H9 (cell line): ENCODE measurements around the gene DNAAF5. TPM values are rescaled to one million over a fixed set of nuclear protein-coding genes. Genes with fewer than 3 reads are reported as not detected.

Source experiments
- DNase-seq: peaks from one replicate; pipeline ENCODE4 v3.0.0-alpha.2; 2017
- H2AFZ ChIP-seq: one replicate; pipeline ENCODE4 v1.6.1; 2013; ENCODE audit warnings: mild to moderate bottlenecking, low read length, control low read depth, moderate library complexity
- H2AK5ac ChIP-seq: 2 replicates; pipeline ENCODE4 v1.6.1; 2013; ENCODE audit warnings: low read length, control low read depth, mixed read lengths; ENCODE audit not compliant: insufficient read length
- H2BK120ac ChIP-seq: one replicate; pipeline ENCODE4 v1.6.1; 2013; ENCODE audit warnings: low read depth, mild to moderate bottlenecking, low read length, control low read depth, inconsistent platforms; ENCODE audit not compliant: poor library complexity, severe bottlenecking
- H2BK12ac ChIP-seq: 2 replicates; pipeline ENCODE4 v1.6.1; 2013; ENCODE audit warnings: low read length, control low read depth, mixed read lengths, low read depth; ENCODE audit not compliant: insufficient read length
- H2BK15ac ChIP-seq: 2 replicates; pipeline ENCODE4 v1.6.1; 2013; ENCODE audit warnings: low read depth, low read length, control low read depth
- H2BK20ac ChIP-seq: one replicate; pipeline ENCODE4 v1.6.1; 2013; ENCODE audit warnings: low read depth, mild to moderate bottlenecking, low read length, control low read depth, inconsistent platforms; ENCODE audit not compliant: poor library complexity, severe bottlenecking
- H2BK5ac ChIP-seq: 2 replicates; pipeline ENCODE4 v1.6.1; 2013; ENCODE audit warnings: low read length, control low read depth, mixed read lengths; ENCODE audit not compliant: insufficient read length
- H3K14ac ChIP-seq: 2 replicates; pipeline ENCODE4 v1.6.1; 2013; ENCODE audit warnings: low read length, control low read depth; ENCODE audit not compliant: insufficient read depth
- H3K18ac ChIP-seq: 2 replicates; pipeline ENCODE4 v1.6.1; 2013; ENCODE audit warnings: low read depth, mild to moderate bottlenecking, mixed read lengths, low read length, control low read depth; ENCODE audit not compliant: insufficient read length
- H3K23ac ChIP-seq: 2 replicates; pipeline ENCODE4 v1.6.1; 2013; ENCODE audit warnings: low read length, control low read depth, mixed read lengths, low read depth; ENCODE audit not compliant: insufficient read length
- H3K23me2 ChIP-seq: 2 replicates; pipeline ENCODE4 v1.6.1; 2013; ENCODE audit warnings: low read depth, mild to moderate bottlenecking, mixed read lengths, low read length, control low read depth; ENCODE audit not compliant: insufficient read length, poor library complexity, severe bottlenecking
- H3K27ac ChIP-seq: 2 replicates; pipeline ENCODE4 v1.5.1; 2013; ENCODE audit warnings: low read length, control low read depth, mixed read lengths, low read depth; ENCODE audit not compliant: insufficient read length
- H3K27me3 ChIP-seq: 2 replicates; pipeline ENCODE4 v1.6.1; 2013; ENCODE audit warnings: low read length, control low read depth, inconsistent platforms; ENCODE audit not compliant: insufficient read depth
- H3K4ac ChIP-seq: 2 replicates; pipeline ENCODE4 v1.6.1; 2013; ENCODE audit warnings: low read depth, mild to moderate bottlenecking, control low read depth, inconsistent platforms, low read length, moderate library complexity
- H3K4me1 ChIP-seq: 2 replicates; pipeline ENCODE4 v1.6.1; 2013; ENCODE audit warnings: low read length, control low read depth, inconsistent platforms; ENCODE audit not compliant: insufficient read depth
- H3K4me2 ChIP-seq: 2 replicates; pipeline ENCODE4 v1.6.1; 2013; ENCODE audit warnings: low read length, control low read depth, mixed read lengths; ENCODE audit not compliant: insufficient read length, insufficient read depth
- H3K56ac ChIP-seq: 2 replicates; pipeline ENCODE4 v1.6.1; 2013; ENCODE audit warnings: low read depth, mild to moderate bottlenecking, mixed read lengths, low read length, control low read depth; ENCODE audit not compliant: insufficient read length
- H3K79me1 ChIP-seq: 2 replicates; pipeline ENCODE4 v1.6.1; 2013; ENCODE audit warnings: low read depth, mild to moderate bottlenecking, moderate library complexity, low read length, control low read depth, inconsistent platforms; ENCODE audit not compliant: insufficient read depth, poor library complexity, severe bottlenecking
- H3K79me2 ChIP-seq: 2 replicates; pipeline ENCODE4 v1.6.1; 2013; ENCODE audit warnings: low read length, control low read depth, inconsistent platforms; ENCODE audit not compliant: insufficient read depth
- H3K9ac ChIP-seq: 2 replicates; pipeline ENCODE4 v1.6.1; 2013; ENCODE audit warnings: low read length, control low read depth, mixed read lengths; ENCODE audit not compliant: insufficient read length; ENCODE audit errors: extremely low read depth
- H3K9me3 ChIP-seq: one replicate; pipeline ENCODE4 v1.6.1; 2013; ENCODE audit warnings: low read depth, low read length, inconsistent platforms; ENCODE audit not compliant: control insufficient read depth
- H3T11ph ChIP-seq: one replicate; pipeline ENCODE4 v1.6.1; 2013; ENCODE audit warnings: mild to moderate bottlenecking, low read length, control low read depth, inconsistent platforms
- H4K20me1 ChIP-seq: one replicate; pipeline ENCODE4 v1.6.1; 2013; ENCODE audit not compliant: control insufficient read depth, insufficient read length, insufficient read depth
- H4K5ac ChIP-seq: 2 replicates; pipeline ENCODE4 v1.6.1; 2013; ENCODE audit warnings: low read depth, mild to moderate bottlenecking, mixed read lengths, low read length, control low read depth; ENCODE audit not compliant: insufficient read length
- H4K8ac ChIP-seq: replicated peaks from 2 replicates; pipeline ENCODE4 v1.6.1; 2013; ENCODE audit warnings: low read length, control low read depth, mixed read lengths, low read depth; ENCODE audit not compliant: insufficient read length
- H4K91ac ChIP-seq: 2 replicates; pipeline ENCODE4 v1.6.1; 2013; ENCODE audit warnings: low read depth, mild to moderate bottlenecking, moderate library complexity, mixed read lengths, low read length, control low read depth; ENCODE audit not compliant: insufficient read length
- H3K27ac Mint-ChIP-seq, 3 experiments: 2 replicates in 2 of 3; 3 replicates in 1 of 3; pipeline ENCODE4 v1.8.0; 2020 to 2021; ENCODE audit warnings: mixed read lengths in 3 of 3, mild to moderate bottlenecking in 1 of 3, moderate library complexity in 1 of 3
- H3K27me3 Mint-ChIP-seq: 2 replicates; pipeline ENCODE4 v1.8.0; 2021; ENCODE audit warnings: low read depth, mild to moderate bottlenecking, moderate library complexity, mixed read lengths
- H3K36me3 Mint-ChIP-seq, 3 experiments: 2 replicates in 2 of 3; 3 replicates in 1 of 3; pipeline ENCODE4 v1.8.0; 2020 to 2021; ENCODE audit warnings: low read depth in 3 of 3, mixed read lengths in 3 of 3; ENCODE audit not compliant: insufficient read depth in 1 of 3
- H3K4me1 Mint-ChIP-seq, 2 experiments: 2 replicates each; pipeline ENCODE4 v1.8.0; 2020; ENCODE audit warnings: mixed read lengths in 2 of 2
- H3K4me3 Mint-ChIP-seq, 2 experiments: 2 replicates in 1 of 2; 3 replicates in 1 of 2; pipeline ENCODE4 v1.8.0; 2020 to 2021; ENCODE audit warnings: mild to moderate bottlenecking in 2 of 2, mixed read lengths in 2 of 2, moderate library complexity in 1 of 2
- H3K9me3 Mint-ChIP-seq, 2 experiments: 2 replicates in 1 of 2; 3 replicates in 1 of 2; pipeline ENCODE4 v1.8.0; 2020; ENCODE audit warnings: mild to moderate bottlenecking in 2 of 2, mixed read lengths in 2 of 2, moderate library complexity in 1 of 2
- CTCF ChIP-seq: fragments of 200-600 bp; sonication (generic); conservative IDR thresholded peaks from 3 replicates; pipeline ENCODE4 v1.8.0; 2021; ENCODE audit warnings: antibody characterized with exemption, mild to moderate bottlenecking
- WGBS: extraction: QIAGEN DNeasy Blood & Tissue Kit; methylation state at CpG from one replicate; pipeline ENCODE4 v1.1.7; 2013; ENCODE audit warnings: missing lambda C conversion rate, low lambda C conversion rate, mixed read lengths; ENCODE audit not compliant: insufficient read length; ENCODE audit errors: extremely low coverage; 5-methylcytosine and 5-hydroxymethylcytosine counted together
- total RNA-seq: library from RNA; stranded (reverse); gene quantifications from 2 replicates; pipeline ENCODE4 v1.2.1, GENCODE V29; 2021

Gene DNAAF5
- total RNA-seq, 1 experiment from 2014 or later, result 43.5 TPM

GRCh38 chr7:750111-750905, 23.8 kb downstream of the DNAAF5 start:
- no peak overlapping the region for H2BK120ac ChIP-seq
- no peaks in the 10 kb centered on the region for H3K4me1 ChIP-seq
- H3T11ph ChIP-seq, result no peak overlapping the region
- H2AK5ac ChIP-seq, result no peak overlapping the region
- H4K20me1 ChIP-seq, result peaks cover 2% of the 10 kb centered on the region
- TF ChIP-seq CTCF, result no peak
- H3K9ac ChIP-seq, result no peak overlapping the region
- no peak overlapping the region for H2BK20ac ChIP-seq
- H3K9me3 Mint-ChIP-seq, result no peaks in the 10 kb centered on the region
- DNase-seq, result no peak
- no peaks in the 10 kb centered on the region for H3K23me2 ChIP-seq
- no CpG with 5 or more reads among the region's 26 CpGs for WGBS
- H3K9me3 ChIP-seq, result no peaks in the 10 kb centered on the region
- no peak overlapping the region for H3K14ac ChIP-seq
- no peak overlapping the region for H3K4ac ChIP-seq
- no peaks in the 10 kb centered on the region for H3K79me1 ChIP-seq
- no peak overlapping the region for H3K18ac ChIP-seq
- H3K27me3 Mint-ChIP-seq, result no peaks in the 10 kb centered on the region
- no peaks in the 10 kb centered on the region for H3K4me1 Mint-ChIP-seq
- peaks cover 18 to 51% (median 44%) of the 10 kb centered on the region in 3 experiments for H3K36me3 Mint-ChIP-seq
- H3K27ac Mint-ChIP-seq, result no peak overlapping the region
- H3K23ac ChIP-seq, result no peak overlapping the region
- H3K56ac ChIP-seq, result no peak overlapping the region
- no peak overlapping the region for H2BK15ac ChIP-seq
- H2AFZ ChIP-seq, result no peak overlapping the region
- H2BK12ac ChIP-seq, result no peak overlapping the region
- no peak overlapping the region for H4K8ac ChIP-seq
- no peak overlapping the region for H4K5ac ChIP-seq
- 0 out of 2 replicates have a peak, but pooled peaks cover 3% of the 10 kb centered on the region for H3K79me2 ChIP-seq
- H3K4me2 ChIP-seq, result no peak overlapping the region
- no peak overlapping the region for H3K27ac ChIP-seq
- H4K91ac ChIP-seq, result no peak overlapping the region
- no peak overlapping the region for H3K4me3 Mint-ChIP-seq
- no peaks in the 10 kb centered on the region for H3K27me3 ChIP-seq
- no peak overlapping the region for H2BK5ac ChIP-seq
